GM21360 (cell line): ENCODE results near the gene HMGXB3.

Source experiments
- ATAC-seq: cut with Tn5 transposase; IDR thresholded peaks from one replicate; pipeline ENCODE4 v1.9.1; 2021; ENCODE audit warnings: mild to moderate bottlenecking, moderate library complexity; ENCODE audit not compliant: unreplicated experiment

The HMGXB3 gene

GRCh38 chr5:149981206-149981605, 19.3 kb upstream of the HMGXB3 start:
- no peak for ATAC-seq

GRCh38 chr5:149982505-149982904, 18.0 kb upstream of the HMGXB3 start:
- no peak for ATAC-seq

GRCh38 chr5:149988126-149988525, 12.4 kb upstream of the HMGXB3 start:
- ATAC-seq = no peak

- ATAC-seq = peak; percentile 52
These were observed 9.8 kb upstream of the HMGXB3 start for GRCh38 chr5:149990518-149991376.

- no peak for ATAC-seq
These were observed 7.1 kb upstream of the HMGXB3 start for GRCh38 chr5:149993471-149993870.

GRCh38 chr5:149995385-149996204, 4.9 kb upstream of the HMGXB3 start:
- no peak for ATAC-seq

- no peak for ATAC-seq
These were observed 4.2 kb upstream of the HMGXB3 start for GRCh38 chr5:149996205-149996890.

- ATAC-seq = no peak
These were observed 2.3 kb upstream of the HMGXB3 start for GRCh38 chr5:149998281-149998680.

GRCh38 chr5:149999359-149999758, 1.2 kb upstream of the HMGXB3 start:
- no peak for ATAC-seq

- no peak for ATAC-seq
These were observed 678 bp upstream of the HMGXB3 start for GRCh38 chr5:149999866-150000255.

GRCh38 chr5:150000990-150001659, 586 bp downstream of the HMGXB3 start:
- ATAC-seq = peak; percentile 0

- ATAC-seq = peak; percentile 52
These were observed 1.3 kb downstream of the HMGXB3 start for GRCh38 chr5:150001660-150002486.

GRCh38 chr5:150006318-150006717, 5.8 kb downstream of the HMGXB3 start:
- ATAC-seq = no peak

- no peak for ATAC-seq
These were observed 6.5 kb downstream of the HMGXB3 start for GRCh38 chr5:150007050-150007449.

GRCh38 chr5:150009671-150010387, 9.3 kb downstream of the HMGXB3 start:
- ATAC-seq = no peak

GRCh38 chr5:150013931-150014330, 13.4 kb downstream of the HMGXB3 start:
- ATAC-seq = no peak

- no peak for ATAC-seq
These were observed 13.9 kb downstream of the HMGXB3 start for GRCh38 chr5:150014456-150014855.

- ATAC-seq = no peak
These were observed 14.9 kb downstream of the HMGXB3 start for GRCh38 chr5:150015415-150015814.

- ATAC-seq = no peak
These were observed 16.0 kb downstream of the HMGXB3 start for GRCh38 chr5:150016537-150016936.
